ENCODE results near the gene CHL1.

Gene CHL1

GRCh38 chr3:196311-197148, at the start of gene CHL1:
CHL1 (plus strand) TSS chr3:196763; CDS start chr3:319777, 123,014 bp downstream.
- no peak for DNase-seq

- no peak for DNase-seq
Measured at GRCh38 chr3:151614-152189, 44.9 kb upstream of the CHL1 start.

- no peak for DNase-seq
Measured at GRCh38 chr3:159974-160373, 36.6 kb upstream of the CHL1 start.

GRCh38 chr3:166071-166470, 30.5 kb upstream of the CHL1 start:
- DNase-seq, result no peak

- no peak for DNase-seq
Measured at GRCh38 chr3:166799-167198, 29.8 kb upstream of the CHL1 start.

GRCh38 chr3:173886-174285, 22.7 kb upstream of the CHL1 start:
- no peak for DNase-seq

GRCh38 chr3:184976-185375, 11.6 kb upstream of the CHL1 start:
- no peak for DNase-seq

GRCh38 chr3:192215-192929, 4.2 kb upstream of the CHL1 start:
- DNase-seq, result no peak

- no peak for DNase-seq
Measured at GRCh38 chr3:194001-194400, 2.6 kb upstream of the CHL1 start.

- DNase-seq, result no peak
Measured at GRCh38 chr3:194421-194820, 2.1 kb upstream of the CHL1 start.

GRCh38 chr3:195666-196065, 897 bp upstream of the CHL1 start:
- DNase-seq, result no peak

- no peak for DNase-seq
Measured at GRCh38 chr3:197149-197827, 725 bp downstream of the CHL1 start.

- DNase-seq, result no peak
Measured at GRCh38 chr3:197828-198491, 1.4 kb downstream of the CHL1 start.

- DNase-seq, result no peak
Measured at GRCh38 chr3:199835-200234, 3.3 kb downstream of the CHL1 start.

- no peak for DNase-seq
Measured at GRCh38 chr3:200758-201325, 4.3 kb downstream of the CHL1 start.

- no peak for DNase-seq
Measured at GRCh38 chr3:204102-204501, 7.5 kb downstream of the CHL1 start.

- no peak for DNase-seq
Measured at GRCh38 chr3:207973-208372, 11.4 kb downstream of the CHL1 start.

GRCh38 chr3:210669-211068, 14.1 kb downstream of the CHL1 start:
- no peak for DNase-seq

- DNase-seq, result no peak
Measured at GRCh38 chr3:212432-212831, 15.9 kb downstream of the CHL1 start.

- DNase-seq, result peak; percentile 21
Measured at GRCh38 chr3:217099-217813, 20.7 kb downstream of the CHL1 start.

GRCh38 chr3:217948-218347, 21.4 kb downstream of the CHL1 start:
- no peak for DNase-seq
